ENCODE data around the gene DIP2B.

DIP2B gene

DNA sequence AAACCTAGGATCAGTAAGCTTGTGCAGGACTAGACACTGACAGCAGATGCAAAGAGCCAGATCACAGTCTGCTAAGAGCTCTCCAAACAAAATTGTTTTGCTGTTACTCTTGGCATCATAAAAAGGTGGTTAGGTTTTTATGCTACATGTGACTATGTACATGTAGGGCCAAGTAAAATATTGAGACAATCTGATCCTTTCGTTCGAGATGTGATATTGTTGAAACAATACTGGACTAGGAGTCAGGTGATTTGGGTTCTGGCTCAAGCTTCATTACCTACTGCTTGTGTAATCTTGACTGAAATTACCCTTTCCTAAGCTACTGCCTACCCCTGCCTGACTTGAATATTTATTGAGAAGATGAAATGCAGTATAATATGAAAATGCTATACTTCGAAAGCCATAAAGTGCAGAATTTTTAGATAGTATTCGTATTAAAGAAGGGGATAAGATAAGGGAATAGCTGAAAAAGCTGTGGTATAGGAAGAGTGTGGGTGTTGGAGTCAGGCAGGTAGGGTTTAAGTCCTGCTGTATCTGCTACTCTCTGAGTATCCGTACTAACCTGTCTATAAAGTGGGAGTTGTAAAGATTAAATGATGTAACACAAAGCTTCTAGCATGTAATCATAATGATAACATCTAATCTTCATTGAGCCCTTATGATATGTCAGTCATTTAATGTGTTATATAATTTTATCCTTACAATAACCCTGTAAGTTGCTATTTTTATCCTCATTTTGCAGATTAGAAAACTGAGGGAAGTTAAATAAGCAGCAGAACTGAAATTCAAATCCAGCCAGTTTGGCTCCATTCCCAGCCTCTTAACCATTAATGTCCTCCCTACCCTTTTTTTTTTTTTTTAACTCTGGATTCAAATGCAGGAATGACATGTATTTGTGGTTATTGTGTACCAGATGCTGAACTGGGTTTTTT, 220.5 kb downstream of the DIP2B start:
- Histone ChIP-seq H2AFZ (ENCODE audit: low read depth, low read length, severe bottlenecking) (no peak overlapping the region), H4K20me1 (ENCODE audit: low read depth, low read length) (no peaks in the 10 kb centered on the region), H3K9me2 (replicated peaks; ENCODE audit: insufficient read depth, low read length) (no peaks in the 10 kb centered on the region), H3K36me3 (ENCODE audit: low read length) (no peaks in the 10 kb centered on the region), H3K9ac (ENCODE audit: low read length) (no peak overlapping the region), H3K4me2 (ENCODE audit: low read depth, low read length, poor library complexity, severe bottlenecking) (no peak overlapping the region), H3K27me3 (ENCODE audit: low read length) (no peaks in the 10 kb centered on the region), H3K9me3 (ENCODE audit: insufficient read depth, low read length) (no peaks in the 10 kb centered on the region), H3K27ac (ENCODE audit: low read depth, low read length) (no peak overlapping the region), H3K4me3 (ENCODE audit: insufficient read depth, low read length, poor library complexity, severe bottlenecking) (no peak overlapping the region), H3K79me2 (ENCODE audit: insufficient read depth, low read length) (no peaks in the 10 kb centered on the region), H3F3A (ENCODE audit: insufficient read depth) (no peaks in the 10 kb centered on the region)
- no peak for TF ChIP-seq EZH2phosphoT487 (conservative IDR thresholded peaks at IDR 0.05; ENCODE audit: low read length)
- TF ChIP-seq, protein P1, sequence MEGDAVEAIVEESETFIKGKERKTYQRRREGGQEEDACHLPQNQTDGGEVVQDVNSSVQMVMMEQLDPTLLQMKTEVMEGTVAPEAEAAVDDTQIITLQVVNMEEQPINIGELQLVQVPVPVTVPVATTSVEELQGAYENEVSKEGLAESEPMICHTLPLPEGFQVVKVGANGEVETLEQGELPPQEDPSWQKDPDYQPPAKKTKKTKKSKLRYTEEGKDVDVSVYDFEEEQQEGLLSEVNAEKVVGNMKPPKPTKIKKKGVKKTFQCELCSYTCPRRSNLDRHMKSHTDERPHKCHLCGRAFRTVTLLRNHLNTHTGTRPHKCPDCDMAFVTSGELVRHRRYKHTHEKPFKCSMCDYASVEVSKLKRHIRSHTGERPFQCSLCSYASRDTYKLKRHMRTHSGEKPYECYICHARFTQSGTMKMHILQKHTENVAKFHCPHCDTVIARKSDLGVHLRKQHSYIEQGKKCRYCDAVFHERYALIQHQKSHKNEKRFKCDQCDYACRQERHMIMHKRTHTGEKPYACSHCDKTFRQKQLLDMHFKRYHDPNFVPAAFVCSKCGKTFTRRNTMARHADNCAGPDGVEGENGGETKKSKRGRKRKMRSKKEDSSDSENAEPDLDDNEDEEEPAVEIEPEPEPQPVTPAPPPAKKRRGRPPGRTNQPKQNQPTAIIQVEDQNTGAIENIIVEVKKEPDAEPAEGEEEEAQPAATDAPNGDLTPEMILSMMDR (IDR thresholded peaks at IDR 0.05; ENCODE audit: insufficient read depth, low read length, poor library complexity, severe bottlenecking): no peak

DNA sequence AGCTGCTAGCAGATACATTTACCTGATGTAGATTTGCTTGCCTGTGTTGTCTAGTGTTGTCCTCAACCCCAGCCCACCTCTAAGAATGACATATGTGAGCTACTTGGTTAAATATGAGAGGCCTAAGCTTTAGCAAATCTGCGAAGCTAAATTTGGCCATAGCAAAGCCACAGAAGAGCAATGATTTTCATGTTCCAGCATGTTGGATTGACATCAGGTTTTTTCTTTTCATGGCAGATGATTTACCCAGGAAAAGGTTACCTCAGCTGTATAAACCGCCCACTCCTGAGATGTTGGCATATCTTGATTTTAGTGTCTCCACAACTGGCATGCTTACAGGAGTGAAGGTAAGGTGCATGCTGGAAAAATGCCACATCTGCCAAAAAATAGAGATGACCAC, 222.7 kb downstream of the DIP2B start:
- H3K9me3 ChIP-seq (ENCODE audit: insufficient read depth, low read length): no peaks in the 10 kb centered on the region
- no peaks in the 10 kb centered on the region for H3K79me2 ChIP-seq (ENCODE audit: insufficient read depth, low read length)
- no peaks in the 10 kb centered on the region for H3K9me2 ChIP-seq (replicated peaks; ENCODE audit: insufficient read depth, low read length)
- H3K27ac ChIP-seq (ENCODE audit: low read depth, low read length): no peak overlapping the region
- no peak overlapping the region for H3K4me2 ChIP-seq (ENCODE audit: low read depth, low read length, poor library complexity, severe bottlenecking)
- TF ChIP-seq, protein P1 (IDR thresholded peaks at IDR 0.05; ENCODE audit: insufficient read depth, low read length, poor library complexity, severe bottlenecking): no peak
- no peak for TF ChIP-seq EZH2phosphoT487 (conservative IDR thresholded peaks at IDR 0.05; ENCODE audit: low read length)
- H3K4me3 ChIP-seq (ENCODE audit: insufficient read depth, low read length, poor library complexity, severe bottlenecking): no peak overlapping the region
- no peak overlapping the region for H2AFZ ChIP-seq (ENCODE audit: low read depth, low read length, severe bottlenecking)
- H3F3A ChIP-seq (ENCODE audit: insufficient read depth): no peaks in the 10 kb centered on the region
- no peaks in the 10 kb centered on the region for H3K27me3 ChIP-seq (ENCODE audit: low read length)
- no peaks in the 10 kb centered on the region for H4K20me1 ChIP-seq (ENCODE audit: low read depth, low read length)
- no peaks in the 10 kb centered on the region for H3K36me3 ChIP-seq (ENCODE audit: low read length)
- H3K9ac ChIP-seq (ENCODE audit: low read length): no peak overlapping the region

- Histone ChIP-seq H3K27ac (ENCODE audit: low read depth, low read length) (no peak overlapping the region), H3K4me2 (ENCODE audit: low read depth, low read length, poor library complexity, severe bottlenecking) (no peak overlapping the region), H3K9me3 (ENCODE audit: insufficient read depth, low read length) (no peaks in the 10 kb centered on the region), H2AFZ (ENCODE audit: low read depth, low read length, severe bottlenecking) (no peak overlapping the region), H3K4me3 (ENCODE audit: insufficient read depth, low read length, poor library complexity, severe bottlenecking) (no peak overlapping the region), H3K9me2 (replicated peaks; ENCODE audit: insufficient read depth, low read length) (no peaks in the 10 kb centered on the region), H3K79me2 (ENCODE audit: insufficient read depth, low read length) (no peaks in the 10 kb centered on the region), H3K36me3 (ENCODE audit: low read length) (no peaks in the 10 kb centered on the region), H3F3A (ENCODE audit: insufficient read depth) (no peaks in the 10 kb centered on the region), H3K27me3 (ENCODE audit: low read length) (no peaks in the 10 kb centered on the region), H3K9ac (ENCODE audit: low read length) (no peak overlapping the region), H4K20me1 (ENCODE audit: low read depth, low read length) (no peaks in the 10 kb centered on the region)
- TF ChIP-seq EZH2phosphoT487 (conservative IDR thresholded peaks at IDR 0.05; ENCODE audit: low read length): no peak
- TF ChIP-seq, protein P1 (IDR thresholded peaks at IDR 0.05; ENCODE audit: insufficient read depth, low read length, poor library complexity, severe bottlenecking): no peak
Observed at GRCh38 chr12:50728417-50728816, 223.6 kb downstream of the DIP2B start.

Measured in SU-DHL-6 (cell line).